ENCODE measurements around the gene GRID2IP. TPM values are rescaled to one million over a fixed set of nuclear protein-coding genes. Genes with fewer than 3 reads are reported as not detected.

Gene GRID2IP
- total and polyA plus RNA-seq, 2 of the 13 experiments (the other 11 are each of a cell fraction or from before 2014, with no cell fraction given): 0.03 TPM; not detected in 1

GRCh38 chr7:6589829-6590644 lies 38.8 kb upstream of the GRID2IP start, which contains the start of gene INTS15 (continued):
- TF ChIP-seq SOX13 (IDR thresholded peaks at IDR 0.05) (no peak), SOX13 (CRISPR knock-in tag; conservative IDR thresholded peaks at IDR 0.05 in 1 of 2, IDR thresholded peaks at IDR 0.05 in 1 of 2) (no peak), ZNF7 (CRISPR knock-in tag; IDR thresholded peaks at IDR 0.05) (no peak), TCF12 (IDR thresholded peaks at IDR 0.05) (no peak), TCF12 (CRISPR knock-in tag; IDR thresholded peaks at IDR 0.05) (peak; percentile 81; the same call in 1 of the 2 replicates), ZNF883 (CRISPR knock-in tag; IDR thresholded peaks at IDR 0.05; ENCODE audit: not compliant biosample characterization) (no peak), RAD21 (CRISPR knock-in tag; IDR thresholded peaks at IDR 0.05) (peak; percentile 92), ZNF143 (CRISPR knock-in tag; IDR thresholded peaks at IDR 0.05) (no peak), CEBPG (CRISPR knock-in tag; IDR thresholded peaks at IDR 0.05) (no peak), SETDB1 (CRISPR knock-in tag; IDR thresholded peaks at IDR 0.05; ENCODE audit: borderline replicate concordance) (no peak), ZNF850 (CRISPR knock-in tag; conservative IDR thresholded peaks at IDR 0.05) (no peak), ZZZ3 (CRISPR knock-in tag; IDR thresholded peaks at IDR 0.05; ENCODE audit: borderline replicate concordance) (no peak), TP53 (CRISPR knock-in tag; conservative IDR thresholded peaks at IDR 0.05) (no peak; the same call in 1 of the 2 replicates), KIAA2018 (CRISPR knock-in tag; IDR thresholded peaks at IDR 0.05; ENCODE audit: borderline replicate concordance) (0 out of 2 replicates have a peak, but pooled peaks have one; percentile 28), PAXIP1 (CRISPR knock-in tag; conservative IDR thresholded peaks at IDR 0.05) (no peak), CREB1 (IDR thresholded peaks at IDR 0.05) (no peak), CREB1 (CRISPR knock-in tag; IDR thresholded peaks at IDR 0.05) (no peak), ZNF670 (CRISPR knock-in tag; IDR thresholded peaks at IDR 0.05; ENCODE audit: borderline replicate concordance) (no peak)
